ENCODE results near the gene AGBL4.

Gene AGBL4

GRCh38 chr1:49050041-49050440 is 973.7 kb downstream of the AGBL4 start:
- H3K27ac ChIP-seq = no peak overlapping the region
- no peak for DNase-seq
- no peaks in the 10 kb centered on the region for H3K9me3 ChIP-seq
- intact Hi-C loops (cut with DNase I; ENCODE audit: low total_unique reads) = no loop called here
- H3K36me3 ChIP-seq = no peaks in the 10 kb centered on the region
- no peak for TF ChIP-seq CTCF (IDR thresholded peaks at IDR 0.05)
- no peak overlapping the region for H3K4me3 ChIP-seq
- no peaks in the 10 kb centered on the region for H3K27me3 ChIP-seq
- H3K4me1 ChIP-seq = no peaks in the 10 kb centered on the region

DNA sequence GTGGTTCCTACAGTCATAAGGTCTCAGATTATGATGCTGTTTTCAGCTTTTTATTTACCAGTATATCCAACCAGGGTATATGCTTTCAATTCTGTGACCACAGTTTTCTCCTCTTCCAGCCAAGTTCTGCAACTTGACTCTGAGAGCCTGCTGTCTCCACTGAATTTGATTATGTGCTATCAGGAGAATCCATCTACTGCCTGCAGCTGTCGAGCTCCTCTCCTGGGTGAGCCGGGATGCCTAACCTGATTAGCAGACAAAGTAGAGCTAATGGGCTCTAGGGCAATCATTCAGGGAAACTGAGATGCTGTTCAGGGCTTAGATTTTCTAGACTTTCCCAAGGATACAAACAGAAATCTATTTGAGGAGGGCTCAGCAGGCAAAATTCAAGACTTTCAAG is 975.6 kb downstream of the AGBL4 start:
- no peak overlapping the region for H3K4me3 ChIP-seq
- H3K4me1 ChIP-seq = no peaks in the 10 kb centered on the region
- H3K36me3 ChIP-seq = no peaks in the 10 kb centered on the region
- no peak overlapping the region for H3K27ac ChIP-seq
- no peaks in the 10 kb centered on the region for H3K9me3 ChIP-seq
- no peaks in the 10 kb centered on the region for H3K27me3 ChIP-seq
- no peak for TF ChIP-seq CTCF (IDR thresholded peaks at IDR 0.05)
- DNase-seq = no peak
- intact Hi-C loops (cut with DNase I; ENCODE audit: low total_unique reads) = no loop called here

DNA sequence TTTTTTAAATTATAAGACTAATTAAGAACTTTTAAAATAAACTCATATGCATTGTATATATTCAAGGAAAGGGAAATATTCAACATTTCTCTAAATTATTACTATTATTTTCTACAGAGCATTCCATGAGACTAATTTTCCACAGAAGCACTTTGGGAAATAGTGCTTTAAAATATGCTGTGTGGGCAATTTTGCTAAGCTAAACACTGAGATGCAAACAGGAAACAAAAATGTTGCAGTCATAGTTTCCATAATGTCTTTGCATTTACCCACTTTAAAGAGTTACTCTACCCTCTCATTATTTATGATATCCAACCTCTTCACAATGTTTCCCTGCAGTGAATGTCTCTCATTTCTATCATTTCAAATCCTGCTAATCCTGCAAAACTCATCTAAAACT is 977.4 kb downstream of the AGBL4 start:
- Histone ChIP-seq H3K9me3 (no peaks in the 10 kb centered on the region), H3K36me3 (no peaks in the 10 kb centered on the region), H3K4me1 (no peaks in the 10 kb centered on the region), H3K27me3 (no peaks in the 10 kb centered on the region), H3K4me3 (no peak overlapping the region), H3K27ac (no peak overlapping the region)
- intact Hi-C loops (cut with DNase I; ENCODE audit: low total_unique reads) = no loop called here
- no peak for TF ChIP-seq CTCF (IDR thresholded peaks at IDR 0.05)
- DNase-seq = no peak

GRCh38 chr1:49045371-49045770 is 978.4 kb downstream of the AGBL4 start:
- no peak for TF ChIP-seq CTCF (IDR thresholded peaks at IDR 0.05)
- Histone ChIP-seq H3K4me1 (no peaks in the 10 kb centered on the region), H3K27me3 (no peaks in the 10 kb centered on the region), H3K9me3 (no peaks in the 10 kb centered on the region), H3K27ac (no peak overlapping the region), H3K4me3 (no peak overlapping the region), H3K36me3 (no peaks in the 10 kb centered on the region)
- intact Hi-C loops (cut with DNase I; ENCODE audit: low total_unique reads) = no loop called here
- no peak for DNase-seq

DNA sequence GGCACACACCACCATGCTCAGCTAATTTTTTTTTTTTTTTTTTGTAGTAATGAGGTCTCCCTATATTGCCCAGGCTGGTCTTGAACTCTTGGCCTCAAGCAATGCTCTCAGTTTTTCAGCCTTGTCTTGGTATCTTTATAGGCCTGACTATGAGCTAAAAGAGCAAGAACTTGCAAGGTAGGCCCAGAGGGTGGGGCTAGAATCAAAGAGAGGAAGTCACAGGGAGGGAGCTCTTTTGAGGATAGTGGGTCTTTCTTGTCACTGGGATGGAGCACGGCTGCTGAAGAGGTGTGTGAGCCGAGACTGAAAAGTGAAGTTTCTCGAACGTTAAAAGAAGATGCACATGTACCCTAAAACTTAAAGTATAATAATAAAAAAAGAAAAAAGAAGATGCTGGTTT is 987.1 kb downstream of the AGBL4 start:
- H3K9me3 ChIP-seq = no peaks in the 10 kb centered on the region
- no peaks in the 10 kb centered on the region for H3K4me1 ChIP-seq
- no peaks in the 10 kb centered on the region for H3K36me3 ChIP-seq
- no peak overlapping the region for H3K27ac ChIP-seq
- DNase-seq = no peak
- no peak for TF ChIP-seq CTCF (IDR thresholded peaks at IDR 0.05)
- no peaks in the 10 kb centered on the region for H3K27me3 ChIP-seq
- intact Hi-C loops (cut with DNase I; ENCODE audit: low total_unique reads) = no loop called here
- no peak overlapping the region for H3K4me3 ChIP-seq

DNA sequence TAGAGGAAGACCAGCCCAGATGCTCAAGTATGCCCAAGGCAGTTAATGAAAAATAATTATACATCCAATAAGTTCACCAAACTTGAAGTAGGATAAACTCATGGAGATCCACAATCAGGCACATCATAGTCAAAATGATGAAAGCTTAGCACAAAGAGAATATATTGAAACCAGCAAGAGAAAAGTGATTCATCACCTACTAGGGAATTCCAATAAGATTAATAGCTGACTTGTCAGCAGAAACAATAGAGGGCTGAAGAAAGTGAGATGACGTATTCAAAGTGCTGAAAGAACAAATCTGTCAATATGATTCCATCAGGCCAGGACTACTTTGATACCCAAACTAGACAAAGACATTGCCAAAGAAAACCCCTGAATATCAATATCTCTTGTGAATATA is 995.4 kb downstream of the AGBL4 start:
- intact Hi-C loops (cut with DNase I; ENCODE audit: low total_unique reads) = no loop called here
- TF ChIP-seq CTCF (IDR thresholded peaks at IDR 0.05) = no peak
- no peaks in the 10 kb centered on the region for H3K27me3 ChIP-seq
- H3K9me3 ChIP-seq = no peaks in the 10 kb centered on the region
- H3K27ac ChIP-seq = no peak overlapping the region
- H3K4me1 ChIP-seq = no peaks in the 10 kb centered on the region
- no peaks in the 10 kb centered on the region for H3K36me3 ChIP-seq
- no peak for DNase-seq
- no peak overlapping the region for H3K4me3 ChIP-seq
